Measurements from ENCODE around the gene ITK.

ITK gene

DNA sequence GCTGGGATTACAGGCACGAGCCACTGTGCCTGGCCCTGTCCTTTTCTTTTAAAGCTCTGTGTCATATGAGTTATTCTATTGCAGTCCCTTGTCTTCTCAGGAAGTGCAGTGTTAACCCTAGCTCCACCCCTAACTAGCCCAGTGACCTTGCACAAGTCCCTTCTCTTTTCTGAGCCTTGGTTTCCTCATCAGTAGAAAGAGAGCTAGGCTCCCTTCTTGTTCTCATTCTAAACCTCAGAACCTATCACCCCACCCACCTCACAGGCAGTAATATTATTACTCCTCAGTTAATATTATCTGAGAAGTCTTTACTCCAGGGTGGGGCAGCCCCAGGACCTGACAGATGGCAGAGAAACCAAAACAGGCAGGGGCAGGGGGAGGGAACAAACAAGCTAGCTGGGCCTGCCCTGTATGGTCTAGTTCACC, 92.5 kb downstream of the ITK start:
- Histone ChIP-seq H4K20me1 (ENCODE audit: insufficient read depth) (no peaks in the 10 kb centered on the region), H3K4me1 (ENCODE audit: low read depth, poor library complexity, severe bottlenecking) (peaks cover 74% of the 10 kb centered on the region), H3K4me2 (peak overlapping the region; percentile 96), H3K4me3 (IDR thresholded peaks at IDR 0.05; ENCODE audit: insufficient read depth, low read depth, low read length) (no peak overlapping the region), H3K9ac (peak overlapping the region; percentile 82; the same call in 1 of the 2 replicates), H3K79me2 (ENCODE audit: insufficient read depth, low read depth) (peaks cover 70% of the 10 kb centered on the region), H3K27me3 (ENCODE audit: insufficient read depth, low read depth) (no peaks in the 10 kb centered on the region), H3K36me3 (ENCODE audit: insufficient read depth) (no peaks in the 10 kb centered on the region), H3K27ac (peak overlapping the region; percentile 100), H2AFZ (ENCODE audit: low read depth) (no peak overlapping the region)
- TF ChIP-seq, protein P1, sequence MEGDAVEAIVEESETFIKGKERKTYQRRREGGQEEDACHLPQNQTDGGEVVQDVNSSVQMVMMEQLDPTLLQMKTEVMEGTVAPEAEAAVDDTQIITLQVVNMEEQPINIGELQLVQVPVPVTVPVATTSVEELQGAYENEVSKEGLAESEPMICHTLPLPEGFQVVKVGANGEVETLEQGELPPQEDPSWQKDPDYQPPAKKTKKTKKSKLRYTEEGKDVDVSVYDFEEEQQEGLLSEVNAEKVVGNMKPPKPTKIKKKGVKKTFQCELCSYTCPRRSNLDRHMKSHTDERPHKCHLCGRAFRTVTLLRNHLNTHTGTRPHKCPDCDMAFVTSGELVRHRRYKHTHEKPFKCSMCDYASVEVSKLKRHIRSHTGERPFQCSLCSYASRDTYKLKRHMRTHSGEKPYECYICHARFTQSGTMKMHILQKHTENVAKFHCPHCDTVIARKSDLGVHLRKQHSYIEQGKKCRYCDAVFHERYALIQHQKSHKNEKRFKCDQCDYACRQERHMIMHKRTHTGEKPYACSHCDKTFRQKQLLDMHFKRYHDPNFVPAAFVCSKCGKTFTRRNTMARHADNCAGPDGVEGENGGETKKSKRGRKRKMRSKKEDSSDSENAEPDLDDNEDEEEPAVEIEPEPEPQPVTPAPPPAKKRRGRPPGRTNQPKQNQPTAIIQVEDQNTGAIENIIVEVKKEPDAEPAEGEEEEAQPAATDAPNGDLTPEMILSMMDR (conservative IDR thresholded peaks at IDR 0.05; ENCODE audit: low read depth, low read length): no peak

DNA sequence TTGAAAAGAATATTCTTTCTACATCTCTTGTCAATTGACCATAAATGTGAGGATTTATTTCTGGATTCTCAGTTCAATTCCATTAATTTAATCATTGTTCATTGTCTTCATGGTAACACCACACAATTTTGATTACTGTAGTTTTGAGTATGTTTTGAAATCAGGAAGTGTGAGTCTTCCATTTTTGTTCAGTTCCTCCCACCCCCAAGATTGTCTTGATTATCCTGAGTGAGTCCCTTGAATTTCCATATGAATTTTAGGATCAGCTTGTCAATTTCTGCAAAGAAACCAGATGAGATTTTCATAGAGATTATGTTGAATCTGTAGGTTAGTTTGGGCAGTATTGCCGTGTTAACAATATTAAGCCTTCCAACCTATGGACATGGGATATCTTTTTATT, 94.8 kb downstream of the ITK start:
- Histone ChIP-seq H3K4me1 (ENCODE audit: low read depth, poor library complexity, severe bottlenecking) (peaks cover 52% of the 10 kb centered on the region), H4K20me1 (ENCODE audit: insufficient read depth) (no peaks in the 10 kb centered on the region), H3K4me2 (no peak overlapping the region), H3K36me3 (ENCODE audit: insufficient read depth) (no peaks in the 10 kb centered on the region), H3K4me3 (IDR thresholded peaks at IDR 0.05; ENCODE audit: insufficient read depth, low read depth, low read length) (no peak overlapping the region), H3K27ac (no peak overlapping the region), H3K79me2 (ENCODE audit: insufficient read depth, low read depth) (peaks cover 67% of the 10 kb centered on the region), H3K9ac (no peak overlapping the region), H2AFZ (ENCODE audit: low read depth) (no peak overlapping the region), H3K27me3 (ENCODE audit: insufficient read depth, low read depth) (no peaks in the 10 kb centered on the region)
- TF ChIP-seq, protein P1 (conservative IDR thresholded peaks at IDR 0.05; ENCODE audit: low read depth, low read length): no peak

DNA sequence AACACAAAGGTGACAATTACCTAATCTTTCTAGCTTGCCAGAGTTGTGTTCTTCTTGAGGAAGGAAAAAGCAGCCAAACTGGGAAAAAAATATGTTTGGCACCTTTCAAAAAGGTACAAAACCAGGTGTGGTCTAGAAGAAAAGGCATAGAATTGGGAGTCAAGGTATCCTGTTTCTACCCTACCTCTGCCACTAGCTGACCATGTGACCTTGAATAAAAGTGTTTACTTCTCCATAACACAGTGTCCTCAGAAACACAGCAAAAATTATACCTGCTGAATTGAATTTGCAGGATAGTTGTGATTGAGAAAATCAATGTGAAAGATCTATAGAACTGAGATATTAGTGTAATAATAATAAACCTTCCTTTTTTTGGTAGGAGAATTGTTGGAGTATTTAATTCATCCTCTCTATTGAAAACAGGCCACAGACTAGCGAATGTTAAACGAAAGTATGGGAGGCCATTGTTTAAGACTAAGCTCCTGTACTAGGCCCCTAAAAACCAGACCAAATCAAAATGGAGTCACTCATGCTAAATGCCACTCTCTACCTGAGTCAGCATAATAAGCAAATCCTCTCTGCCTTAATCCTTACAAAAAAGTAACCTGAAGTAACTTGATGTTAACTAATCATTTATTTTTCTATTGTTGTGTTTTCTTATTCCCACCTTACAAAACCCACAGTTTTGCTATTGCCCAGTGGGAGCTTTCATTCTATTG, 97.8 kb downstream of the ITK start:
- Histone ChIP-seq H3K27ac (no peak overlapping the region), H4K20me1 (ENCODE audit: insufficient read depth) (no peaks in the 10 kb centered on the region)
- TF ChIP-seq, protein P1 (conservative IDR thresholded peaks at IDR 0.05; ENCODE audit: low read depth, low read length): no peak

DNA sequence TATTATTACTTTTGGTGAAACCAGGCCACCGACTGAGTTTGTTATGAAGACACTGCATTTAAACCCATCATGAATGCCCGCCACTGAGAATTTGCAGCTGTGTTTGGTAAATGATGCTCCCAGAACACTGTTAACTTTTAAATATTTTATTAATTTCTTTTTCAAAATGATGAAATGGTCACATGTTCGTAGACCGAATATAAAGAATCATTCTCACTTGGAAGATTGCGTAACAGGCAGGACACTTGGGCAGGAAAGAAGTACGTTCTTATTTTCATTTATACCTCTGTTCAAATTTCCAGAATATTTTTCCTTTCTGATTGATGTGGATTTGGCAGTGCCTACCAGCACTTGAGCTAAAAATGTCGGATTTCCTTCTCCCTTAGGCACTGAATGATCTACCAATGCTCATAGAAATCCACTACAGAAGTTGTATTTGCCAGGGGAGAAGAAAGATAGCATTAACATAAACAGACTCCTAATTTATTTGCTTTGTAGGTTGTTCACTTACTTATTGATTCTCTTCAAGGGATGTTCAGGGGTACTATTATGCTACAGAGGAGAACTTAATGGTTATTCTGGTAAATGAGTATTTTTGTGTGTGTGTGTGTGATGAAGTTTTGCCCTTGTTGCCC, 99.1 kb downstream of the ITK start:
- Histone ChIP-seq H3K4me1 (ENCODE audit: low read depth, poor library complexity, severe bottlenecking) (peaks cover 18% of the 10 kb centered on the region), H2AFZ (ENCODE audit: low read depth) (no peak overlapping the region), H3K79me2 (ENCODE audit: insufficient read depth, low read depth) (peaks cover 41% of the 10 kb centered on the region), H3K4me3 (IDR thresholded peaks at IDR 0.05; ENCODE audit: insufficient read depth, low read depth, low read length) (no peak overlapping the region), H3K27me3 (ENCODE audit: insufficient read depth, low read depth) (no peaks in the 10 kb centered on the region), H3K9ac (no peak overlapping the region), H3K27ac (no peak overlapping the region), H4K20me1 (ENCODE audit: insufficient read depth) (no peaks in the 10 kb centered on the region), H3K4me2 (no peak overlapping the region), H3K36me3 (ENCODE audit: insufficient read depth) (no peaks in the 10 kb centered on the region)
- TF ChIP-seq, protein P1 (conservative IDR thresholded peaks at IDR 0.05; ENCODE audit: low read depth, low read length): no peak

More for the DNA sequence above, 97.8 kb downstream of the ITK start:
- Histone ChIP-seq H3K4me2 (no peak overlapping the region), H2AFZ (ENCODE audit: low read depth) (no peak overlapping the region), H3K4me1 (ENCODE audit: low read depth, poor library complexity, severe bottlenecking) (peaks cover 29% of the 10 kb centered on the region), H3K79me2 (ENCODE audit: insufficient read depth, low read depth) (peaks cover 53% of the 10 kb centered on the region), H3K36me3 (ENCODE audit: insufficient read depth) (no peaks in the 10 kb centered on the region), H3K4me3 (IDR thresholded peaks at IDR 0.05; ENCODE audit: insufficient read depth, low read depth, low read length) (no peak overlapping the region), H3K27me3 (ENCODE audit: insufficient read depth, low read depth) (no peaks in the 10 kb centered on the region), H3K9ac (no peak overlapping the region)
